HG02678 (cell line): ENCODE measurements around the gene SND1.

ENCODE experiments used
- ATAC-seq: cut with Tn5 transposase; IDR thresholded peaks from one replicate; pipeline ENCODE4 v1.9.1; 2021; ENCODE audit warnings: mild to moderate bottlenecking, moderate library complexity; ENCODE audit not compliant: unreplicated experiment

Gene SND1

GRCh38 chr7:127651556-127652332, at the start of gene SND1:
Gene SND1 (plus strand): TSS chr7:127652194. CDS start chr7:127652374, 180 bp downstream.
- peak; percentile 96 for ATAC-seq

DNA sequence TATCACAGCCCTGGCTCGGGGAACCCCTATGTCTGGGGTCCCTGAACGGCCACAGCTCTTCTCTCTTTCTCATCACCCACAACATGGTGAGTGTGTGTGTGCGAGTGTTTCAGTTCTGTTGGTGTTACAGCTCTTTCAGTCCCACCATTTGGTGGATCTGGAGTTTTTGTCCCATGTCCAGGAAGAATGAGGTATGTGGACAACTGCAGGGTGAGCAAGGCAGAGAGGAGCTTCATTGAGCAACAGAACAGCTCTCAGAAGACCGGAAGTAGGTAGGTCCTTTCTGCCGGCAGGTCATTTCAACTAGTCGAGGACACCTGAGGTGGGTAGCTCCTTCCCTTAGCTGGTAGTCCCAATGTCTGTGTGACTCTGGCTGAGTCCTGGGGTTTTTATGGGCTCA, 43.5 kb upstream of the SND1 start:
- ATAC-seq: no peak

GRCh38 chr7:127609297-127609696, 42.7 kb upstream of the SND1 start:
- ATAC-seq: no peak

DNA sequence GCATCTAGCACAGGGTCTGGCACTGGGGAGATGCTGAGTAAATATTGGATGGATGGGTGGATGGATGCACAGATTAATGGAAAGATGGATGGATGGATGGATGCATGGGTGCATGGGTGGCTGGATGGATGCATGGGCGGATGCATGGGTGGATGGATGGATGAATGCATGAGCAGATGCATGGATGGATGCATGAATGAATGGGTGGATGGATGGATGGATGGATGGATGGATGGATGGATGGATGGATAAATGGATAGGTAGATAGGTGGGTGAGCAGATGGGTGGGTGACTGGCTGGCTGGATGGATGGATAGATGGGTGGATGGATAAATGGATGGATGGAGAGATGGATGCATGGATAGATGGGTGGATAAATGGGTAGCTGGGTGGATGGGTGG, 39.7 kb upstream of the SND1 start:
- no peak for ATAC-seq

GRCh38 chr7:127616724-127617123, 35.3 kb upstream of the SND1 start:
- ATAC-seq: no peak

DNA sequence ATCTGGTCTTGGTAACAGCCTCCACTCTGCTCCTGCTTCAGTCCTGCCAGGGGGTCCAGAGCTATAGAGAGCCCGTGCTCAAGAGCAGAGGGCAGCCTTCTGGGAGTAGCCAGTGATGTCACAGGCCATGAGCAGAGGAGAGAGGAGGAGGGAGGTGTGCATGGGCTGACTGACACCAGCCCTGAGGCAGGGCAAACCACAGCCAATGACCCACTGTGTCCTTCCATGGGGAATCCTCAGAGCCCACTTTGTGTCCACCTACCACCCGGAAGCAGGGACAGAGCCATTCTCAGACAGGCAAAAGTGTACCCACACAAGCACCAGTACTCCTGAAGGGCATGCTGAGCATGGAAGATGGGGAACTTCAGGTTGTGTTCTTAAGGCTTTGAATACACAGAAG, 34.0 kb upstream of the SND1 start, which contains the start of gene PAX4:
Gene PAX4 (minus strand): TSS at position 101 of the 400 bp plus-strand sequence. CDS start 2,214 bp downstream, outside the sequence.
- no peak for ATAC-seq

GRCh38 chr7:127618775-127619174, 33.2 kb upstream of the SND1 start:
- no peak for ATAC-seq

GRCh38 chr7:127619681-127620405, 32.2 kb upstream of the SND1 start:
- ATAC-seq: no peak

GRCh38 chr7:127620406-127621233, 31.4 kb upstream of the SND1 start:
- no peak for ATAC-seq

- ATAC-seq: no peak
These were observed 26.7 kb upstream of the SND1 start for GRCh38 chr7:127625331-127625730.

- ATAC-seq: no peak
These were observed 23.5 kb upstream of the SND1 start for GRCh38 chr7:127628445-127628844.

DNA sequence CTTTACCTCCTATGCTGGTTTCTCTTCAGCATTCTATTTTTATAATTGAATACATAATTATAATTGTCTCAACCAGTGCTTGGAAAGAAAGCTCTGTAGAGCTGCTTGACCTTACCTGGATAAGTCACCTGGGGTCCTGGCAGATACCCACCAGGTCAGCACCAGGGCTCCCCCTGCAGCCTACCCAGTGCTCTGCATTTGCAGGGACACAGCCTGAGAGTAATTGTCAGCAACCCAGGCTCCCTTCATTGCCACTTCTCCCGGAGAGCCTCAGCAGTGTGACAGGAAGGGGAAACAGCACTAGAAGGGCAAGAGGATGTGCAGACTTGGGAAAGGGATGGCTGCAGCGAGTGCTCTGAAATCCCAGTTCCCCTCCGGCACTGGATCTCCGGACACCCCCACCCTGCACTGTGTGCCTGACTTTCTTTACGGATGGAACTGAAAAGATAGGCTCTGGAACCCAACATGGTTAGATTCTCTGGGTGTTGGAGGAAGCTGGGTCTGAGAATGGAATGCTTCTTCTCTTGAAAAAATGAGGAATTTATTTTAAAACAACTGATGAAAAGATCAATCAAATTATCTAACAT, 22.6 kb upstream of the SND1 start:
- peak; percentile 67 for ATAC-seq

- ATAC-seq: no peak
These were observed 19.6 kb upstream of the SND1 start for GRCh38 chr7:127632276-127632910.

GRCh38 chr7:127635659-127636285, 16.2 kb upstream of the SND1 start:
- ATAC-seq: no peak

- ATAC-seq: no peak
These were observed 13.8 kb upstream of the SND1 start for GRCh38 chr7:127638197-127638596.

- ATAC-seq: no peak
These were observed 7.5 kb upstream of the SND1 start for GRCh38 chr7:127644484-127644883.

DNA sequence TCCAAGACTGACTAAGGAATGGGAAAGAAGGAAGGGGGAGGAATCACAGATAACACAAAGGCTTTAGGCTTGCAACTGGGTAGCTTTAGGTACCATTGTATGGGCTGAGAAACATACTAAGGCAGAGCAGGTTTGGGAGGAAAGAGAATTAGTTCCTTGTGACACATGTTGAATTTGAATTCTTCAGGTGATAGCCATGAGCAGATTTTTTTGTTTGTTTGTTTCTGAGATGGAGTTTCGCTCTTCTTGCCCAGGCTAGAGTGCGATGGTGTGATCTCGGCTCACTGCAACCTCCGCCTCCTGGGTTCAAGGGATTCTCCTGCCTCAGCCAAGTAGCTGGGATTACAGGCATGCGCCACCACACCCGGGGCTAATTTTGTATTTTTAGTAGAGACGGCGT, 4.4 kb upstream of the SND1 start:
- no peak for ATAC-seq

DNA sequence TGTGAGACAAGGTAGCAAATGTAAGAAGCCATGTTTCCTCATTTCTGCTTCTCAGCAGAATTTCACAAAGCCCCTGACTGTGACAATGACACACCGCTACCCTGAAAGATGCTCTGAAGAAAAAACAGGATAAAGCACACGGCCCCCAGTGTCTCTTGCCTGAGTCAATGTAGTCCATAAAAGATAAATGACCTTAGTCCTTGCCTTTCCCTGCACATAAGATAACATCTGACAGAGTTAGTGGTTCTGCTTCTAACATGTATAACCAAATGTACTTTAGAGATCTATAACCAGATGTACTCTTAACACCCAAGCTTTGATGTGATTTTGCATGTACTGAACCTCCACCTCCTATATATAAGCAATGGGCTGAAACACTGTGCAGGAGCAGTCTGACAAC, 3.0 kb upstream of the SND1 start:
- no peak for ATAC-seq

DNA sequence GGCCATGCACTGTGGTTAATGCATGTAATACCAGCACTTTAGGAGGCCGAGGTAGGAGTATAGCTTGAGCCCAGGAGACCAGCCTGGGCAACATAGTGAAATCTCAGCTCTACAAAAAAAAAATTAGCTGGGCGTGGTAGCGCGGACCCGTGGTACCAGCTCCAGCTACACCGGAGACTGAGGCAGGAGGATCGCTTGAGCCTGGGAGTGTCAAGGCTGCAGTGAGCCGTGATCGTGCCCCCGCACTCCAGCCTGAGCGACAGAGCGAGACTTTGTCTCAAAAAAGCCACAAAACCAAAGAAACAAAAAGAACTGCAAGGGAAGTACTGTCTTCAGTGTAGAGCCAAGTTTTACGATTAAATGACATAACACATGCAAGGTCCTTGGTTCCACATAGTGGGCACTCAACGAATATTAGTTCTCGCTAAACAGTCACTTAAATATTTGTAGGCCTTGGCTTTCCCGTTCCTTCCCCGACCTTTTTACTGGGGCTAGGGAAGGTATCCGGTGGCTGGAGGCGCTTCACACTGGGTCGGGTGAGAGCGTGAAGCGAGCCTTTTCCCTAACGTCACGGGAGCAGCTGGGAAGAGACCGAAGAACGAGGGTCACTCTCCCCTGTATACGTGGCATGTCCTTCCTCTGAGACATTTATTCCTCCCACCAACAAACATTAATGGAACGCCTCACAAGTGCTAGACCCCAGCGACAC, 993 bp upstream of the SND1 start:
- no peak for ATAC-seq
